Activated T-cell treated with anti-CD3 and anti-CD28 coated beads for 1 hour (primary cell): Measurements from ENCODE around the gene ITGA11.

Experiments
- DNase-seq: peaks from one replicate; pipeline ENCODE4 v3.0.0-alpha.2; 2020; ENCODE audit warnings: low read depth

ITGA11 gene

GRCh38 chr15:68375191-68375631 is 56.8 kb downstream of the ITGA11 start:
- DNase-seq, result no peak

- DNase-seq, result no peak
These were observed 57.7 kb downstream of the ITGA11 start for GRCh38 chr15:68374168-68374745.

- DNase-seq, result no peak
These were observed 58.9 kb downstream of the ITGA11 start for GRCh38 chr15:68373028-68373427.

- DNase-seq, result no peak
These were observed 59.6 kb downstream of the ITGA11 start for GRCh38 chr15:68372291-68372811.

GRCh38 chr15:68371851-68372250 is 60.1 kb downstream of the ITGA11 start:
- DNase-seq, result no peak

- DNase-seq, result no peak
These were observed 60.8 kb downstream of the ITGA11 start for GRCh38 chr15:68371160-68371559.

- DNase-seq, result no peak
These were observed 61.2 kb downstream of the ITGA11 start for GRCh38 chr15:68370768-68371151.

GRCh38 chr15:68369931-68370767 is 61.8 kb downstream of the ITGA11 start:
- DNase-seq, result no peak

- DNase-seq, result no peak
These were observed 63.1 kb downstream of the ITGA11 start for GRCh38 chr15:68368731-68369435.

GRCh38 chr15:68367992-68368391 is 64.0 kb downstream of the ITGA11 start:
- no peak for DNase-seq

- DNase-seq, result no peak
These were observed 64.7 kb downstream of the ITGA11 start for GRCh38 chr15:68367226-68367625.

- no peak for DNase-seq
These were observed 65.6 kb downstream of the ITGA11 start for GRCh38 chr15:68366314-68366713.

- no peak for DNase-seq
These were observed 66.2 kb downstream of the ITGA11 start for GRCh38 chr15:68365770-68366169.

GRCh38 chr15:68365140-68365745 is 66.7 kb downstream of the ITGA11 start:
- DNase-seq, result no peak

- no peak for DNase-seq
These were observed 67.3 kb downstream of the ITGA11 start for GRCh38 chr15:68364660-68365035.

- DNase-seq, result no peak
These were observed 67.8 kb downstream of the ITGA11 start for GRCh38 chr15:68364028-68364659.

- DNase-seq, result no peak
These were observed 68.6 kb downstream of the ITGA11 start for GRCh38 chr15:68363353-68363752.

- no peak for DNase-seq
These were observed 69.3 kb downstream of the ITGA11 start for GRCh38 chr15:68362537-68363126.

- DNase-seq, result no peak
These were observed 71.2 kb downstream of the ITGA11 start for GRCh38 chr15:68360721-68361120.

- no peak for DNase-seq
These were observed 75.2 kb downstream of the ITGA11 start for GRCh38 chr15:68356778-68357177.

- DNase-seq, result no peak
These were observed 77.0 kb downstream of the ITGA11 start for GRCh38 chr15:68354923-68355322.

GRCh38 chr15:68354268-68354667 is 77.7 kb downstream of the ITGA11 start:
- no peak for DNase-seq
